Nephron progenitor cell (in vitro differentiated cells): ENCODE data around the gene ISG20.
A peak's percentile ranks its signal among the peaks of the same experiment; 100 is the strongest.

Source experiments
- DNase-seq: peaks from one replicate; pipeline ENCODE4 v3.0.0; 2021
- H3K27ac Mint-ChIP-seq: 2 replicates; pipeline ENCODE4 v1.8.0; 2021; ENCODE audit warnings: mild to moderate bottlenecking, moderate library complexity, mixed read lengths
- H3K27me3 Mint-ChIP-seq: 2 replicates; pipeline ENCODE4 v1.8.0; 2021; ENCODE audit warnings: mild to moderate bottlenecking, low read depth, mixed read lengths; ENCODE audit not compliant: poor library complexity
- H3K36me3 Mint-ChIP-seq: 2 replicates; pipeline ENCODE4 v1.8.0; 2021; ENCODE audit warnings: low read depth, mixed read lengths
- H3K4me1 Mint-ChIP-seq: 2 replicates; pipeline ENCODE4 v1.8.0; 2021; ENCODE audit warnings: mixed read lengths
- H3K4me3 Mint-ChIP-seq: 2 replicates; pipeline ENCODE4 v1.8.0; 2021; ENCODE audit warnings: mild to moderate bottlenecking, moderate library complexity, mixed read lengths
- H3K9me3 Mint-ChIP-seq: 2 replicates; pipeline ENCODE4 v1.8.0; 2021; ENCODE audit warnings: mild to moderate bottlenecking, moderate library complexity, mixed read lengths
- CTCF ChIP-seq: fragments of 200-600 bp; sonication (generic); IDR thresholded peaks from 2 replicates; pipeline ENCODE4 v1.5.0; 2021; ENCODE audit warnings: antibody characterized with exemption

ISG20 gene

GRCh38 chr15:88644741-88645140 lies 5.9 kb downstream of the ISG20 start:
- H3K4me1 Mint-ChIP-seq = peaks cover 17% of the 10 kb centered on the region
- H3K4me3 Mint-ChIP-seq = no peak overlapping the region
- no peaks in the 10 kb centered on the region for H3K36me3 Mint-ChIP-seq
- no peak for TF ChIP-seq CTCF
- no peaks in the 10 kb centered on the region for H3K27me3 Mint-ChIP-seq
- no peak overlapping the region for H3K27ac Mint-ChIP-seq
- no peaks in the 10 kb centered on the region for H3K9me3 Mint-ChIP-seq
- DNase-seq = no peak

DNA sequence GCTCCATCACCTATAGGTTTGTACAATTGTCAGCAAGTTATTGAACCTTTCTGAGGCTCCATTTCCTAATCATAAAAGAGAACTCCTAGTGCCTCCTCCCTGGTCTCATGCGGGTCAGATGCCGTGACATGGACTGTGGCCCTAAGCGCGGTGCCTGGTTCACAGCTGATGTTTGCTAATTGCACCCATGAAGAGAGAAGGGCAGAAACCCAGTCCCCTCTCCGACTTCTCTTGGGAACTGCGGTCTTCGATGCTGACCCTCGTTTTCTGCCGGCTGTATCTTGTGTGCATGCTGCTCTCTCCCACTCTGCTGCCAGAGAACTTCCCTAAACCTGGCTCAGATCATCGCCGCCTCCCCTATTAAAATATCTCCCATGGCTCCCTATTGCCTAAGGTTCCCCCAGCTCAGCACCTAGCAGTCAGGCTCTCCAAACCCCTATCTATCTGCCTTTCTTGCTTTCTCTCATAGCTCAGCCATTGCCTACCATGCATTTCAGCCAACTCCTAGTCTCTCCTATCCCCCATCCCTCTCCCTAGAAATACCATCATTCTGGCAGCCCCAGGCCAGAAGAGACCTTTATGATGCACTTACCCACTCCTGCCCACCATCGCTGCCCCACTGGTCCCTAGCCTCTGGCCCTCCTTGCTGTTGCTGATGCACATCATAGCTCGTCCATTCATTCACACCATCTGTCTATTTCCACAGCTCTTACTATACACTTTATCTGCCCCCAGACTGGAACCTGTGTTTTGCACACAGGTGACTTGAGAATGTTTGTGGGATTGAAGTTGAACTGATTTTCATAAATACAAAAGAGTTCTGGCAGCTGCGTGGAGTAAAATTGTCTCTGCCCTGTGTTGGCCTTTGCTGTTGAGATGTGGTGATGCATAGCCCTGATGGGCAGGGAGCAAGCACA lies 6.6 kb downstream of the ISG20 start:
- Mint-ChIP-seq H3K27ac (peak overlapping the region; percentile 8), H3K9me3 (no peaks in the 10 kb centered on the region), H3K27me3 (no peaks in the 10 kb centered on the region), H3K36me3 (no peaks in the 10 kb centered on the region), H3K4me3 (no peak overlapping the region), H3K4me1 (peaks cover 11% of the 10 kb centered on the region)
- no peak for TF ChIP-seq CTCF
- no peak for DNase-seq

GRCh38 chr15:88646088-88646405 lies 7.2 kb downstream of the ISG20 start:
- no peaks in the 10 kb centered on the region for H3K27me3 Mint-ChIP-seq
- no peak overlapping the region for H3K4me3 Mint-ChIP-seq
- H3K27ac Mint-ChIP-seq = no peak overlapping the region
- no peak for TF ChIP-seq CTCF
- DNase-seq = no peak
- H3K4me1 Mint-ChIP-seq = peaks cover 10% of the 10 kb centered on the region
- no peaks in the 10 kb centered on the region for H3K36me3 Mint-ChIP-seq
- no peaks in the 10 kb centered on the region for H3K9me3 Mint-ChIP-seq

DNA sequence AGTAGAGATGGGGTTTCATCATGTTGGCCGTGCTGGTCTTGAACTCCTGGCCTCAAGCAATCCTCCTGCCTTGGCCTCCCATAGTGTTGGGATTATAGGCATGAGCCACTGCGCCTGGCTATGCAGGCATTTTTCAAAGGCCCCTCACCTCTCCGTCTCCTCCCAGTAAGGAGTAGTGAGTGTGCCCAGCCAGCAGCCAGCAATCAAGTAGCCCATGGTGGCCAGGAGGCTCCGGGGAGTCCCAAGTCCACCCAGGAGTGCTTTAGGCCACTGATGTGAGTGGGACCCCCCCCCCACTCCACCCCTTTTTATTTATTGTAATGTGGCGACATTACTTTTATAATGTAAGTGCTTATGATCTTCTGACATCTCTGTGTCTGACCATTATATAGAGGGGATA lies 8.1 kb downstream of the ISG20 start:
- no peaks in the 10 kb centered on the region for H3K9me3 Mint-ChIP-seq
- no peaks in the 10 kb centered on the region for H3K27me3 Mint-ChIP-seq
- H3K4me1 Mint-ChIP-seq = peaks cover 10% of the 10 kb centered on the region
- TF ChIP-seq CTCF = no peak
- no peak overlapping the region for H3K27ac Mint-ChIP-seq
- no peak for DNase-seq
- no peaks in the 10 kb centered on the region for H3K36me3 Mint-ChIP-seq
- no peak overlapping the region for H3K4me3 Mint-ChIP-seq

- H3K27ac Mint-ChIP-seq = peak overlapping the region; percentile 77
- peaks cover 10% of the 10 kb centered on the region for H3K4me1 Mint-ChIP-seq
- DNase-seq = no peak
Measured at GRCh38 chr15:88647351-88648105, 8.7 kb downstream of the ISG20 start.

More at GRCh38 chr15:88647351-88648105, 8.7 kb downstream of the ISG20 start:
- Mint-ChIP-seq H3K9me3 (no peaks in the 10 kb centered on the region), H3K27me3 (no peaks in the 10 kb centered on the region), H3K4me3 (no peak overlapping the region), H3K36me3 (no peaks in the 10 kb centered on the region)
- no peak for TF ChIP-seq CTCF
